Trophoblast cell (in vitro differentiated cells and primary cell): ENCODE data around the gene OPRM1.
A peak's percentile ranks its signal among the peaks of the same experiment; 100 is the strongest.
"Not testable (repeated sequence)": the region's sequence is repeated elsewhere in the genome, so short reads cannot be mapped to it uniquely, and the experiment has no call there.

Experiments used
- DNase-seq, 2 donors: peaks; one replicate each; pipeline ENCODE4 v3.0.0-alpha.2; 2016
- H2AFZ ChIP-seq: 2 replicates; pipeline ENCODE4 v1.6.1; 2013; ENCODE audit warnings: low read length, moderate library complexity, mild to moderate bottlenecking; ENCODE audit not compliant: insufficient read depth, poor library complexity
- H2AK5ac ChIP-seq: 2 replicates; pipeline ENCODE4 v1.6.1; 2013; ENCODE audit warnings: mild to moderate bottlenecking, low read length
- H2BK120ac ChIP-seq: 2 replicates; pipeline ENCODE4 v1.6.1; 2013; ENCODE audit warnings: low read length, mild to moderate bottlenecking, moderate library complexity; ENCODE audit not compliant: insufficient read depth, poor library complexity
- H2BK12ac ChIP-seq: 2 replicates; pipeline ENCODE4 v1.6.1; 2013; ENCODE audit warnings: mild to moderate bottlenecking, low read length, moderate library complexity
- H2BK5ac ChIP-seq: 2 replicates; pipeline ENCODE4 v1.6.1; 2013; ENCODE audit warnings: low read length, low read depth, moderate library complexity, mild to moderate bottlenecking; ENCODE audit not compliant: poor library complexity
- H3K14ac ChIP-seq: 2 replicates; pipeline ENCODE4 v1.6.1; 2013; ENCODE audit warnings: mild to moderate bottlenecking, low read length
- H3K18ac ChIP-seq: 2 replicates; pipeline ENCODE4 v1.6.1; 2013; ENCODE audit warnings: mild to moderate bottlenecking, low read length
- H3K23ac ChIP-seq: 2 replicates; pipeline ENCODE4 v1.6.1; 2013; ENCODE audit warnings: low read length
- H3K27ac ChIP-seq: 2 replicates; pipeline ENCODE4 v1.5.1; 2013; ENCODE audit warnings: low read depth, mild to moderate bottlenecking, inconsistent platforms, low read length, moderate library complexity
- H3K27me3 ChIP-seq: 2 replicates; pipeline ENCODE4 v1.6.1; 2013; ENCODE audit warnings: inconsistent platforms, mild to moderate bottlenecking, low read length, moderate library complexity; ENCODE audit not compliant: insufficient read depth
- H3K36me3 ChIP-seq, 2 experiments: 1 replicate in 1 of 2; 2 replicates in 1 of 2; pipeline ENCODE4 v1.6.1; 2013; ENCODE audit warnings: low read length in 2 of 2, mild to moderate bottlenecking in 2 of 2, moderate library complexity in 1 of 2; ENCODE audit not compliant: insufficient read depth in 2 of 2, control insufficient read depth in 1 of 2
- H3K4ac ChIP-seq: 2 replicates; pipeline ENCODE4 v1.6.1; 2013; ENCODE audit warnings: low read depth, mild to moderate bottlenecking, low read length, moderate library complexity
- H3K4me1 ChIP-seq, 2 experiments: 1 replicate in 1 of 2; 2 replicates in 1 of 2; pipeline ENCODE4 v1.6.1; 2013; ENCODE audit warnings: low read length in 2 of 2, mild to moderate bottlenecking in 2 of 2, moderate library complexity in 1 of 2; ENCODE audit not compliant: insufficient read depth in 2 of 2, control insufficient read depth in 1 of 2
- H3K4me2 ChIP-seq: 2 replicates; pipeline ENCODE4 v1.6.1; 2013; ENCODE audit warnings: inconsistent platforms, mild to moderate bottlenecking, low read length, moderate library complexity
- H3K4me3 ChIP-seq: 2 replicates; pipeline ENCODE4 v1.5.1; 2013; ENCODE audit warnings: mild to moderate bottlenecking, low read depth, low read length, inconsistent platforms
- H3K79me1 ChIP-seq: one replicate; pipeline ENCODE4 v1.6.1; 2013; ENCODE audit warnings: low read length
- H3K79me2 ChIP-seq: 2 replicates; pipeline ENCODE4 v1.6.1; 2013; ENCODE audit warnings: low read length, mild to moderate bottlenecking; ENCODE audit not compliant: control insufficient read depth, insufficient read depth, poor library complexity
- H3K9ac ChIP-seq: 2 replicates; pipeline ENCODE4 v1.6.1; 2013; ENCODE audit warnings: mild to moderate bottlenecking, low read length
- H3K9me3 ChIP-seq: 2 replicates; pipeline ENCODE4 v1.6.1; 2013; ENCODE audit warnings: low read depth, mild to moderate bottlenecking, control low read depth, inconsistent platforms, low read length; ENCODE audit not compliant: insufficient read depth
- H4K12ac ChIP-seq: 2 replicates; pipeline ENCODE4 v1.6.1; 2013; ENCODE audit warnings: low read depth, mild to moderate bottlenecking, low read length, moderate library complexity
- H4K8ac ChIP-seq: 2 replicates; pipeline ENCODE4 v1.6.1; 2013; ENCODE audit warnings: low read depth, mild to moderate bottlenecking, low read length, moderate library complexity
- H4K91ac ChIP-seq: one replicate; pipeline ENCODE4 v1.6.1; 2013; ENCODE audit warnings: low read depth, mild to moderate bottlenecking, low read length, moderate library complexity
- WGBS: extraction: QIAGEN DNeasy Blood & Tissue Kit; methylation state at CpG from one replicate; pipeline ENCODE4 v1.1.7; 2013; ENCODE audit warnings: missing lambda C conversion rate; ENCODE audit not compliant: insufficient read length, insufficient coverage; ENCODE audit errors: extremely low coverage; 5-methylcytosine and 5-hydroxymethylcytosine counted together

The OPRM1 gene

GRCh38 chr6:154238831-154239230 lies 199.8 kb downstream of the OPRM1 start:
- Histone ChIP-seq H3K23ac (no peak overlapping the region), H3K4ac (no peak overlapping the region), H3K14ac (no peak overlapping the region), H4K91ac (no peak overlapping the region), H3K79me1 (no peaks in the 10 kb centered on the region), H2AK5ac (no peak overlapping the region), H4K8ac (no peak overlapping the region), H3K4me3 (no peak overlapping the region), H3K18ac (no peak overlapping the region), H2AFZ (no peak overlapping the region), H3K27ac (no peak overlapping the region), H4K12ac (no peak overlapping the region), H3K79me2 (no peaks in the 10 kb centered on the region), H3K9ac (no peak overlapping the region), H3K4me2 (no peak overlapping the region), H2BK120ac (no peak overlapping the region), H3K27me3 (no peaks in the 10 kb centered on the region), H3K9me3 (no peaks in the 10 kb centered on the region), H3K4me1 (peaks cover 0 to 3% of the 10 kb centered on the region in 2 experiments), H2BK5ac (no peak overlapping the region), H3K36me3 (no peaks in the 10 kb centered on the region), H2BK12ac (peak overlapping the region; percentile 68)
- WGBS: no CpG with 5 or more reads among the region's 2 CpGs
- no peak for DNase-seq

- Histone ChIP-seq H3K79me2 (no peaks in the 10 kb centered on the region), H3K4ac (no peak overlapping the region), H3K4me3 (no peak overlapping the region), H3K23ac (no peak overlapping the region), H2BK120ac (no peak overlapping the region), H4K91ac (no peak overlapping the region), H3K18ac (no peak overlapping the region), H3K4me2 (no peak overlapping the region), H2BK5ac (no peak overlapping the region), H3K27me3 (no peaks in the 10 kb centered on the region), H4K12ac (no peak overlapping the region), H3K79me1 (no peaks in the 10 kb centered on the region), H2BK12ac (no peak overlapping the region), H2AK5ac (no peak overlapping the region), H4K8ac (no peak overlapping the region), H3K9me3 (no peaks in the 10 kb centered on the region), H2AFZ (no peak overlapping the region), H3K36me3 (no peaks in the 10 kb centered on the region), H3K4me1 (peaks cover 0 to 3% of the 10 kb centered on the region in 2 experiments), H3K14ac (no peak overlapping the region), H3K9ac (no peak overlapping the region), H3K27ac (no peak overlapping the region)
- no CpG with 5 or more reads among the region's 7 CpGs for WGBS
- DNase-seq: peak; percentile 21 to 70
Observed at GRCh38 chr6:154239392-154239791, 200.4 kb downstream of the OPRM1 start.

GRCh38 chr6:154241061-154241460 lies 202.0 kb downstream of the OPRM1 start:
- not testable (repeated sequence) for DNase-seq

GRCh38 chr6:154241581-154241980 lies 202.5 kb downstream of the OPRM1 start:
- Histone ChIP-seq H3K27me3 (no peaks in the 10 kb centered on the region), H2BK5ac (no peak overlapping the region), H3K9ac (no peak overlapping the region), H3K36me3 (no peaks in the 10 kb centered on the region), H3K79me1 (no peaks in the 10 kb centered on the region), H4K8ac (no peak overlapping the region), H4K91ac (no peak overlapping the region), H4K12ac (no peak overlapping the region), H2BK12ac (no peak overlapping the region), H3K23ac (no peak overlapping the region), H3K4me2 (no peak overlapping the region), H3K9me3 (no peaks in the 10 kb centered on the region), H2BK120ac (no peak overlapping the region), H3K27ac (no peak overlapping the region), H2AK5ac (no peak overlapping the region), H3K4me1 (peaks cover 0 to 3% of the 10 kb centered on the region in 2 experiments), H3K79me2 (no peaks in the 10 kb centered on the region), H3K14ac (no peak overlapping the region), H3K4ac (no peak overlapping the region), H2AFZ (no peak overlapping the region), H3K4me3 (no peak overlapping the region), H3K18ac (no peak overlapping the region)
- no CpG with 5 or more reads among the region's 8 CpGs for WGBS
- DNase-seq: no peak

More at GRCh38 chr6:154241061-154241460, 202.0 kb downstream of the OPRM1 start:
- H2BK120ac ChIP-seq, H3K9me3 ChIP-seq, H3K4me1 ChIP-seq, H3K23ac ChIP-seq, H3K4ac ChIP-seq, H4K91ac ChIP-seq, H3K4me3 ChIP-seq, H3K18ac ChIP-seq, H3K79me1 ChIP-seq, H3K79me2 ChIP-seq, H2AFZ ChIP-seq, H3K27me3 ChIP-seq, H2BK12ac ChIP-seq, H3K36me3 ChIP-seq, H2AK5ac ChIP-seq, H4K12ac ChIP-seq, H2BK5ac ChIP-seq, H4K8ac ChIP-seq, H3K4me2 ChIP-seq, H3K9ac ChIP-seq, H3K14ac ChIP-seq, H3K27ac ChIP-seq: not testable (repeated sequence)
- no CpG with 5 or more reads among the region's 11 CpGs for WGBS
